ENCODE data around the gene NHSL1.

DNA sequence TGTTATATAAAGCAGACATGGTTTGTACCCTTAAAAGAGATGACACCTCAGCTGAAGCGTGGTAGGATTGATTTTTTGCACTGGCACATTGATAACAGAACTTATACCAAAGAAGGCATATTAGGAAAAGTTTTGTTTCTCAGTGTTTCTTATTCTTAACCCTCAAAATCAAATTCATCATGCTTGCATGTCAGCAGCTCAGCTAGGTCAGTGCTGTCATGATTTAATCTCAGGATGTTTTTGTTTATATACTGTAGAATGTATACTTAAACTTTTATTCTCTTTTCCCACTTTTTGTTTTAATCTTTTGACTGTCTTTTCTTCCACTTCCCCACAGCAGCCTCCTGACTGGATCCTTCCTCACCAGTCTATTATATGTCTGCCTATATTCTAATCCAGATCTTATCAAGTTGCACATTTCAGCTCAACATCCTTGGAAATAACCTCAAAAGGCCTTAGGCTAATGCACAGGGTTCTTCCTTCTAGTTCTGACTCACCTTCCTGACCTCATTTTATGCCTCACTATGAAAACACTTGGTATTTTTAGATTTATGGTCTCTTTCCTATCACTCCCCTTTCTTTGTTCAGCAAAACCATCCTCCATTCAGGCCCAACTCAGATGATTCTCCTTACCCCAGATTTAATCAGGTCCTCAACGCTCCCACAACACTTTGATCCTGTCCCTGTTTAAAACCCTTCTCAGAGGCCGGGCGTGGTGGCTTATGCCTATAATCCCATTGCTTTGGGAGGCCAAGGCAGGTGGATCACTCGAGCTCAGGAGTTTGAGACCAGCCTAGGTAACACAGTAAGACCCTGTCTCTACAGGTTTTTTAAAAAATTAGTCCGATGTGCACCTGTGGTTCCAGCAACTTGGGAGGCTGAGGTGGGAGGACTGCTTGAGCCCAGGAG lies 88.1 kb downstream of the NHSL1 start:
- TF ChIP-seq, protein P1, sequence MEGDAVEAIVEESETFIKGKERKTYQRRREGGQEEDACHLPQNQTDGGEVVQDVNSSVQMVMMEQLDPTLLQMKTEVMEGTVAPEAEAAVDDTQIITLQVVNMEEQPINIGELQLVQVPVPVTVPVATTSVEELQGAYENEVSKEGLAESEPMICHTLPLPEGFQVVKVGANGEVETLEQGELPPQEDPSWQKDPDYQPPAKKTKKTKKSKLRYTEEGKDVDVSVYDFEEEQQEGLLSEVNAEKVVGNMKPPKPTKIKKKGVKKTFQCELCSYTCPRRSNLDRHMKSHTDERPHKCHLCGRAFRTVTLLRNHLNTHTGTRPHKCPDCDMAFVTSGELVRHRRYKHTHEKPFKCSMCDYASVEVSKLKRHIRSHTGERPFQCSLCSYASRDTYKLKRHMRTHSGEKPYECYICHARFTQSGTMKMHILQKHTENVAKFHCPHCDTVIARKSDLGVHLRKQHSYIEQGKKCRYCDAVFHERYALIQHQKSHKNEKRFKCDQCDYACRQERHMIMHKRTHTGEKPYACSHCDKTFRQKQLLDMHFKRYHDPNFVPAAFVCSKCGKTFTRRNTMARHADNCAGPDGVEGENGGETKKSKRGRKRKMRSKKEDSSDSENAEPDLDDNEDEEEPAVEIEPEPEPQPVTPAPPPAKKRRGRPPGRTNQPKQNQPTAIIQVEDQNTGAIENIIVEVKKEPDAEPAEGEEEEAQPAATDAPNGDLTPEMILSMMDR (IDR thresholded peaks at IDR 0.05): no peak
- no peak for TF ChIP-seq POLR2A (IDR thresholded peaks at IDR 0.05)
